Stimulated activated CD4-positive, alpha-beta T cell treated with anti-CD3 and anti-CD28 coated beads, Interleukin-12 subunit alpha, Interleukin-12 subunit beta, amount 100 ng/mL, for 4 hours (primary cell): Measurements from ENCODE around the gene NMNAT3.

Experiments
- DNase-seq: peaks from one replicate; pipeline ENCODE4 v3.0.0-alpha.2; 2020

Gene NMNAT3

GRCh38 chr3:139674571-139675260, 3.1 kb downstream of the NMNAT3 start:
- no peak for DNase-seq

GRCh38 chr3:139672884-139673283, 4.9 kb downstream of the NMNAT3 start:
- DNase-seq = no peak

- DNase-seq = no peak
Observed at GRCh38 chr3:139671863-139672646, 5.7 kb downstream of the NMNAT3 start.

- no peak for DNase-seq
Observed at GRCh38 chr3:139671107-139671506, 6.7 kb downstream of the NMNAT3 start.

GRCh38 chr3:139670196-139670595, 7.6 kb downstream of the NMNAT3 start:
- no peak for DNase-seq

- no peak for DNase-seq
Observed at GRCh38 chr3:139668332-139668731, 9.4 kb downstream of the NMNAT3 start.

- no peak for DNase-seq
Observed at GRCh38 chr3:139664958-139665357, 12.8 kb downstream of the NMNAT3 start.

GRCh38 chr3:139660269-139660668, 17.5 kb downstream of the NMNAT3 start:
- no peak for DNase-seq

GRCh38 chr3:139659511-139659910, 18.3 kb downstream of the NMNAT3 start:
- no peak for DNase-seq

GRCh38 chr3:139657936-139658335, 19.8 kb downstream of the NMNAT3 start:
- no peak for DNase-seq

- DNase-seq = no peak
Observed at GRCh38 chr3:139657434-139657833, 20.3 kb downstream of the NMNAT3 start.

GRCh38 chr3:139655909-139656595, 21.7 kb downstream of the NMNAT3 start:
- no peak for DNase-seq

GRCh38 chr3:139654637-139655365, 23.0 kb downstream of the NMNAT3 start:
- no peak for DNase-seq

- DNase-seq = no peak
Observed at GRCh38 chr3:139653582-139653981, 24.2 kb downstream of the NMNAT3 start.

GRCh38 chr3:139652561-139652960, 25.2 kb downstream of the NMNAT3 start:
- no peak for DNase-seq

GRCh38 chr3:139647866-139648435, 29.8 kb downstream of the NMNAT3 start:
- DNase-seq = no peak

GRCh38 chr3:139646512-139646911, 31.3 kb downstream of the NMNAT3 start:
- DNase-seq = no peak

- DNase-seq = no peak
Observed at GRCh38 chr3:139642996-139643395, 34.8 kb downstream of the NMNAT3 start.

GRCh38 chr3:139640456-139640855, 37.3 kb downstream of the NMNAT3 start:
- DNase-seq = no peak

- no peak for DNase-seq
Observed at GRCh38 chr3:139639662-139640061, 38.1 kb downstream of the NMNAT3 start.

- DNase-seq = no peak
Observed at GRCh38 chr3:139638518-139638917, 39.3 kb downstream of the NMNAT3 start.

GRCh38 chr3:139636511-139636910, 41.3 kb downstream of the NMNAT3 start:
- DNase-seq = no peak

GRCh38 chr3:139634111-139634635, 43.6 kb downstream of the NMNAT3 start:
- DNase-seq = no peak
